Measurements from ENCODE around the gene PCDHGA9. TPM values are rescaled to one million over a fixed set of nuclear protein-coding genes. Genes with fewer than 3 reads are reported as not detected.
A peak's percentile ranks its signal among the peaks of the same experiment; 100 is the strongest.
"Not testable (repeated sequence)": the region's sequence is repeated elsewhere in the genome, so short reads cannot be mapped to it uniquely, and the experiment has no call there.

PCDHGA9 gene
- total and polyA plus RNA-seq, 4 donors: 0.75 to 13.2 (median 4.8) TPM

GRCh38 chr5:141419074-141419880 is 16.7 kb downstream of the PCDHGA9 start:
- ATAC-seq (ENCODE audit: low FRiP score): no peak
- Histone ChIP-seq H3K36me3 (ENCODE audit: control insufficient read depth in 1 of 2, insufficient read depth in 2 of 2, low read length in 1 of 2) (no peaks in the 10 kb centered on the region), H3K4me3 (ENCODE audit: low read length in 2 of 2) (no peak overlapping the region), H3K9me3 (ENCODE audit: control insufficient read depth, low read length) (peaks cover 44% of the 10 kb centered on the region), H3K4me1 (ENCODE audit: control insufficient read depth in 1 of 2, insufficient read depth in 2 of 2, low read length in 2 of 2) (no peaks in the 10 kb centered on the region), H3K27me3 (ENCODE audit: control insufficient read depth in 1 of 2, insufficient read depth in 2 of 2, low read length in 1 of 2) (no peaks in the 10 kb centered on the region), H3K27ac (ENCODE audit: low read depth in 1 of 2, low read length in 2 of 2) (no peak overlapping the region)
- intact Hi-C loops (cut with DNase I): loop anchor here in 1 of 2 donors (10.0 kb wide), 2 partner anchors 106 to 146 kb away; no protein-coding TSS in a partner anchor
- DNase-seq: no peak
- 19 to 29% methylated on average over 72 to 74 of the region's 74 CpGs for WGBS, 2 donors

DNA sequence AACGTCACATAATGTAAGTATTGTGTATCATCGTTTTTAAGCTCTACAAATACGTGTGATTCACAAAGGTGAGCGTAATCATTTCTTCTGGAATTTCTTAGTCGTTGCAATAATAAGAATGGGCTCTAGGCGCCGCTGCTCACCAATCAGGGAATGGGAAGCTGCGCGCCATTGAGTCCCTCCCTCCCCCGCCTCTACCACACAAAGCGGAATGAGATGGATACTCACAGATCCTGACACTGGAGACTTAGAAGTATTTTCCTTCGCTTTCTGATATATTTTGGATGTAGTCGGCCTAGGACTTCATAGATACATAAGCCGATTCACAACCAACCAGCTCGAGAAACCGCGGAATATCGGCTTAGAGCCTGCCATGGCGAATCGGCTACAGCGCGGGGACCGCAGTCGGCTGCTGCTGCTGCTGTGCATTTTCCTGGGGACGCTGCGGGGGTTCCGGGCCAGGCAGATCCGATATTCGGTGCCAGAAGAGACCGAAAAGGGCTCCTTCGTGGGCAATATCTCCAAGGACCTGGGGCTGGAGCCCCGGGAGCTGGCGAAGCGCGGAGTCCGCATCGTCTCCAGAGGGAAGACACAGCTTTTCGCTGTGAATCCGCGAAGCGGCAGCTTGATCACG is 18.4 kb downstream of the PCDHGA9 start, which contains the start of gene PCDHGA11:
Gene PCDHGA11 (plus strand): TSS at position 197 of the 634 bp plus-strand sequence. CDS start 177 bp downstream, at position 374.
- Histone ChIP-seq H3K27me3 (ENCODE audit: control insufficient read depth in 1 of 2, insufficient read depth in 2 of 2, low read length in 1 of 2) (no peaks in the 10 kb centered on the region), H3K9me3 (ENCODE audit: control insufficient read depth, low read length) (peaks cover 37% of the 10 kb centered on the region), H3K4me1 (ENCODE audit: control insufficient read depth in 1 of 2, insufficient read depth in 2 of 2, low read length in 2 of 2) (no peaks in the 10 kb centered on the region), H3K36me3 (ENCODE audit: control insufficient read depth in 1 of 2, insufficient read depth in 2 of 2, low read length in 1 of 2) (no peaks in the 10 kb centered on the region), H3K4me3 (ENCODE audit: low read length in 2 of 2) (peak within 1 kb of the TSS in 1 of 2 donors; percentile 0), H3K27ac (ENCODE audit: low read depth in 1 of 2, low read length in 2 of 2) (no peak within 1 kb of the TSS)
- intact Hi-C loops (cut with DNase I): loop anchor here in 1 of 2 donors (5.0 kb wide), 2 partner anchors 49 to 106 kb away; partner anchors contain the start of genes PCDHGA6 and PCDHGB3
- ATAC-seq (ENCODE audit: low FRiP score) (no peak), DNase-seq (no peak)
- 12% methylated on average over 42 of the region's 42 CpGs for WGBS, 2 donors

GRCh38 chr5:141421489-141421855 is 18.9 kb downstream of the PCDHGA9 start:
- DNase-seq (no peak), ATAC-seq (ENCODE audit: low FRiP score) (no peak)
- no peak overlapping the region for H3K4me3 ChIP-seq (ENCODE audit: low read length in 2 of 2)
- 13% methylated on average over 13 of the region's 13 CpGs for WGBS, 2 donors
- intact Hi-C loops (cut with DNase I): loop anchor here in 1 of 2 donors (5.0 kb wide), 2 partner anchors 49 to 106 kb away; partner anchors contain the start of genes PCDHGA6 and PCDHGB3
- no peaks in the 10 kb centered on the region for H3K36me3 ChIP-seq (ENCODE audit: control insufficient read depth in 1 of 2, insufficient read depth in 2 of 2, low read length in 1 of 2)
- peaks cover 40% of the 10 kb centered on the region for H3K9me3 ChIP-seq (ENCODE audit: control insufficient read depth, low read length)
- H3K4me1 ChIP-seq (ENCODE audit: control insufficient read depth in 1 of 2, insufficient read depth in 2 of 2, low read length in 2 of 2): no peaks in the 10 kb centered on the region
- H3K27ac ChIP-seq (ENCODE audit: low read depth in 1 of 2, low read length in 2 of 2): no peak overlapping the region
- H3K27me3 ChIP-seq (ENCODE audit: control insufficient read depth in 1 of 2, insufficient read depth in 2 of 2, low read length in 1 of 2): no peaks in the 10 kb centered on the region

- H3K27me3 ChIP-seq (ENCODE audit: control insufficient read depth in 1 of 2, insufficient read depth in 2 of 2, low read length in 1 of 2): no peaks in the 10 kb centered on the region
- intact Hi-C loops (cut with DNase I): loop anchor here in 1 of 2 donors (5.0 kb wide), 2 partner anchors 51 to 104 kb away; partner anchors contain the start of genes PCDHGA6 and PCDHGB3
- WGBS, 2 donors: 16 to 22% methylated on average over 42 of the region's 42 CpGs
- ATAC-seq (ENCODE audit: low FRiP score) (no peak), DNase-seq (no peak)
- no peak overlapping the region for H3K4me3 ChIP-seq (ENCODE audit: low read length in 2 of 2)
- H3K36me3 ChIP-seq (ENCODE audit: control insufficient read depth in 1 of 2, insufficient read depth in 2 of 2, low read length in 1 of 2): no peaks in the 10 kb centered on the region
- H3K27ac ChIP-seq (ENCODE audit: low read depth in 1 of 2, low read length in 2 of 2): no peak overlapping the region
- no peaks in the 10 kb centered on the region for H3K4me1 ChIP-seq (ENCODE audit: control insufficient read depth in 1 of 2, insufficient read depth in 2 of 2, low read length in 2 of 2)
- peaks cover 47% of the 10 kb centered on the region for H3K9me3 ChIP-seq (ENCODE audit: control insufficient read depth, low read length)
Observed at GRCh38 chr5:141422742-141423291, 20.2 kb downstream of the PCDHGA9 start.

DNA sequence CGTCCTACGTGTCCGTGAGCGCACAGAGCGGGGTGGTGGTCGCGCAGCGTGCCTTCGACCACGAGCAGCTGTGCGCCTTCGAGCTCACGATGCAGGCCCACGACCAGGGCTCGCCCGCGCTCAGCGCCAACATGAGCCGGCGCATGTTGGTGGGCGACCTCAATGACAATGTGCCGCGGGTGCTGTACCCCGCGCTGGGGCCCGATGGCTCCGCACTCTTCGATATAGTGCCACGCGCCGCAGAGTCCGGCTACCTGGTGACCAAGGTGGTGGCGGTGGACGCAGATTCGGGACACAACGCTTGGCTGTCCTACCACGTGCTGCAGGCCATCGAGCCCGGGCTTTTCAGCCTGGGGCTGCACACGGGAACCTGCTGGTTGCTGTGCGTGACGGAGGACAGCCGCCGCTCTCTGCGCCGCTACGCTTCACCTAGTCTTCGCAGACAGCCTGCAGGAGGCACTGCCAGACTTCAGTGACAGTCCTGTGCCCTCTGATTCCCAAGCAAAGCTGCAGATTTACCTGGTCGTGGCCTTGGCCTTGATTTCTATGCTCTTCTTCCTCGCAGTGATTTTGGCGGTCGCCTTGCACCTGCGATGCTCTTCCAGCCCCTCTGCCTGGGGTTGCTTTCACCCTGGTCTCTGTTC is 25.3 kb downstream of the PCDHGA9 start:
- Histone ChIP-seq H3K27ac (ENCODE audit: low read depth in 1 of 2, low read length in 2 of 2) (no peak overlapping the region), H3K9me3 (ENCODE audit: control insufficient read depth, low read length) (peaks cover 40% of the 10 kb centered on the region), H3K27me3 (ENCODE audit: control insufficient read depth in 1 of 2, insufficient read depth in 2 of 2, low read length in 1 of 2) (no peaks in the 10 kb centered on the region), H3K4me1 (ENCODE audit: control insufficient read depth in 1 of 2, insufficient read depth in 2 of 2, low read length in 2 of 2) (no peaks in the 10 kb centered on the region), H3K4me3 (ENCODE audit: low read length in 2 of 2) (no peak overlapping the region), H3K36me3 (ENCODE audit: control insufficient read depth in 1 of 2, insufficient read depth in 2 of 2, low read length in 1 of 2) (no peaks in the 10 kb centered on the region)
- intact Hi-C loops (cut with DNase I): no loop called here
- DNase-seq (no peak), ATAC-seq (ENCODE audit: low FRiP score) (no peak)
- WGBS, 2 donors: 35 to 39% methylated on average over 53 of the region's 53 CpGs

DNA sequence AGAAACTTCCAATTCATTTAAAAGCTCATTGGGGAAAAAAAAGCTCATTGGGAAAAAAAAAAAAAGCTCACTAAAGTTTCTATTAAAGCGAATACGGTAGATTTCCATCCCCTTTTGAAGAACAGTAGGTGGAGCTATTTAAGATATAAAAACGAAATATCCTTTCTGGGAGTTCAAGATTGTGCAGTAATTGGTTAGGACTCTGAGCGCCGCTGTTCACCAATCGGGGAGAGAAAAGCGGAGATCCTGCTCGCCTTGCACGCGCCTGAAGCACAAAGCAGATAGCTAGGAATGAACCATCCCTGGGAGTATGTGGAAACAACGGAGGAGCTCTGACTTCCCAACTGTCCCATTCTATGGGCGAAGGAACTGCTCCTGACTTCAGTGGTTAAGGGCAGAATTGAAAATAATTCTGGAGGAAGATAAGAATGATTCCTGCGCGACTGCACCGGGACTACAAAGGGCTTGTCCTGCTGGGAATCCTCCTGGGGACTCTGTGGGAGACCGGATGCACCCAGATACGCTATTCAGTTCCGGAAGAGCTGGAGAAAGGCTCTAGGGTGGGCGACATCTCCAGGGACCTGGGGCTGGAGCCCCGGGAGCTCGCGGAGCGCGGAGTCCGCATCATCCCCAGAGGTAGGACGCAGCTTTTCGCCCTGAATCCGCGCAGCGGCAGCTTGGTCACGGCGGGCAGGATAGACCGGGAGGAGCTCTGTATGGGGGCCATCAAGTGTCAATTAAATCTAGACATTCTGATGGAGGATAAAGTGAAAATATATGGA is 27.9 kb downstream of the PCDHGA9 start, which contains the start of gene PCDHGA12:
Gene PCDHGA12 (plus strand): TSS at position 176 of the 782 bp plus-strand sequence. CDS start 253 bp downstream, at position 429.
- Histone ChIP-seq H3K9me3 (ENCODE audit: control insufficient read depth, low read length) (peaks cover 39% of the 10 kb centered on the region), H3K27me3 (ENCODE audit: control insufficient read depth in 1 of 2, insufficient read depth in 2 of 2, low read length in 1 of 2) (no peaks in the 10 kb centered on the region), H3K27ac (ENCODE audit: low read depth in 1 of 2, low read length in 2 of 2) (no peak within 1 kb of the TSS), H3K4me1 (ENCODE audit: control insufficient read depth in 1 of 2, insufficient read depth in 2 of 2, low read length in 2 of 2) (no peaks in the 10 kb centered on the region), H3K4me3 (ENCODE audit: low read length in 2 of 2) (no peak within 1 kb of the TSS), H3K36me3 (ENCODE audit: control insufficient read depth in 1 of 2, insufficient read depth in 2 of 2, low read length in 1 of 2) (no peaks in the 10 kb centered on the region)
- WGBS, 2 donors: 12 to 15% methylated on average over 33 of the region's 33 CpGs
- DNase-seq (peak in 1 of 2 donors; percentile 77), ATAC-seq (ENCODE audit: low FRiP score) (peak; percentile 72)
- intact Hi-C loops (cut with DNase I): no loop called here

DNA sequence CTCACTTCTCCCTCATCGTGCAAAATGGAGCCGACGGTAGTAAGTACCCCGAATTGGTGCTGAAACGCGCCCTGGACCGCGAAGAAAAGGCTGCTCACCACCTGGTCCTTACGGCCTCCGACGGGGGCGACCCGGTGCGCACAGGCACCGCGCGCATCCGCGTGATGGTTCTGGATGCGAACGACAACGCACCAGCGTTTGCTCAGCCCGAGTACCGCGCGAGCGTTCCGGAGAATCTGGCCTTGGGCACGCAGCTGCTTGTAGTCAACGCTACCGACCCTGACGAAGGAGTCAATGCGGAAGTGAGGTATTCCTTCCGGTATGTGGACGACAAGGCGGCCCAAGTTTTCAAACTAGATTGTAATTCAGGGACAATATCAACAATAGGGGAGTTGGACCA is 28.7 kb downstream of the PCDHGA9 start:
- Histone ChIP-seq H3K27ac (ENCODE audit: low read depth in 1 of 2, low read length in 2 of 2) (no peak overlapping the region), H3K4me1 (ENCODE audit: control insufficient read depth in 1 of 2, insufficient read depth in 2 of 2, low read length in 2 of 2) (no peaks in the 10 kb centered on the region), H3K4me3 (ENCODE audit: low read length in 2 of 2) (no peak overlapping the region), H3K9me3 (ENCODE audit: control insufficient read depth, low read length) (peaks cover 36% of the 10 kb centered on the region), H3K27me3 (ENCODE audit: control insufficient read depth in 1 of 2, insufficient read depth in 2 of 2, low read length in 1 of 2) (no peaks in the 10 kb centered on the region), H3K36me3 (ENCODE audit: control insufficient read depth in 1 of 2, insufficient read depth in 2 of 2, low read length in 1 of 2) (no peaks in the 10 kb centered on the region)
- DNase-seq: no peak
- 12 to 15% methylated on average over 37 of the region's 37 CpGs for WGBS, 2 donors
- intact Hi-C loops (cut with DNase I): no loop called here
- ATAC-seq (ENCODE audit: low FRiP score): no peak

- intact Hi-C loops (cut with DNase I); ATAC-seq (ENCODE audit: low FRiP score); H3K4me1 ChIP-seq (ENCODE audit: control insufficient read depth in 1 of 2, insufficient read depth in 2 of 2, low read length in 2 of 2); H3K4me3 ChIP-seq (ENCODE audit: low read length in 2 of 2); DNase-seq; H3K27ac ChIP-seq (ENCODE audit: low read depth in 1 of 2, low read length in 2 of 2); H3K27me3 ChIP-seq (ENCODE audit: control insufficient read depth in 1 of 2, insufficient read depth in 2 of 2, low read length in 1 of 2); H3K36me3 ChIP-seq (ENCODE audit: control insufficient read depth in 1 of 2, insufficient read depth in 2 of 2, low read length in 1 of 2): not testable (repeated sequence)
- H3K9me3 ChIP-seq (ENCODE audit: control insufficient read depth, low read length): peaks cover 31% of the 10 kb centered on the region
- WGBS, 2 donors: 27 to 29% methylated on average over 35 to 38 of the region's 38 CpGs
Observed at GRCh38 chr5:141432308-141432707, 29.7 kb downstream of the PCDHGA9 start.
